ENCODE results near the gene CHID1. TPM values are rescaled to one million over a fixed set of nuclear protein-coding genes. Genes with fewer than 3 reads are reported as not detected.

The CHID1 gene
- total and polyA plus RNA-seq, 9 of the 15 experiments (the other 6 are each of a cell fraction or from before 2014, with no cell fraction given) = 15.1 to 108 (median 39.8) TPM

GRCh38 chr11:856397-856796 lies 54.2 kb downstream of the CHID1 start:
- H3K4me2 ChIP-seq (ENCODE audit: insufficient read depth, low read length) = no peak overlapping the region
- no peak overlapping the region for H2AFZ ChIP-seq (ENCODE audit: low read depth, low read length)
- 40% methylated on average over 7 of the region's 8 CpGs for WGBS (ENCODE audit: insufficient coverage, low coverage, missing lambda C conversion rate)
- no TSS peak for BruUV-seq (replicated peaks)
- no peak; the same call in 1 of the 3 replicates for ATAC-seq
- no peaks in the 10 kb centered on the region for H3K36me3 ChIP-seq (ENCODE audit: control insufficient read depth, insufficient read depth, low read length)
- H3K9me3 ChIP-seq (replicated peaks; ENCODE audit: control insufficient read depth, insufficient read depth, low read depth, low read length) = no peaks in the 10 kb centered on the region
- H3K9ac ChIP-seq (ENCODE audit: insufficient read depth in 1 of 2, low read depth in 2 of 2, low read length in 2 of 2) = no peak overlapping the region; a peak in 1 of 4 replicates
- peaks cover 8% of the 10 kb centered on the region for H4K20me1 ChIP-seq (replicated peaks; ENCODE audit: control insufficient read depth, insufficient read depth, low read length)
- no peak overlapping the region for H3K4me3 ChIP-seq
- ChIA-PET CTCF (ENCODE audit: low intra/inter-chr PET ratio) (no interaction called here), POLR2A (interaction anchor here (0.6 to 2.0 kb wide), 6 partner anchors 12 to 709 kb away, joined by 3 to 9 read pairs (median 3); partner anchors contain the start of genes POLR2L and TSPAN4)
- FAIRE-seq = no peak
- no peak overlapping the region for H3K27ac ChIP-seq (ENCODE audit: extremely low read depth, low read depth, low read length)
- in situ Hi-C loops (cut with MboI) = no loop called here
- no peaks in the 10 kb centered on the region for H3K27me3 ChIP-seq (ENCODE audit: control insufficient read depth in 2 of 2, insufficient read depth in 2 of 2, low read length in 2 of 2)
- H3K4me1 ChIP-seq (replicated peaks in 1 of 2; ENCODE audit: control insufficient read depth in 2 of 2, insufficient read depth in 2 of 2, low read length in 2 of 2) = peaks cover 6 to 88% of the 10 kb centered on the region in 2 experiments; a peak in 3 of 5 replicates
- intact Hi-C loops (cut with micrococcal nuclease) = no loop called here
- H3K79me2 ChIP-seq (ENCODE audit: control insufficient read depth, insufficient read depth, low read length) = no peaks in the 10 kb centered on the region
- TF ChIP-seq NRF1 (conservative IDR thresholded peaks at IDR 0.05 in 1 of 2, IDR thresholded peaks at IDR 0.05 in 1 of 2) (peak; percentile 13 to 23; a peak in 1 of 4 replicates), ZBTB1 (CRISPR knock-in tag; IDR thresholded peaks at IDR 0.05; ENCODE audit: borderline replicate concordance, low read depth) (no peak)
- H3K9me1 ChIP-seq (ENCODE audit: control insufficient read depth, insufficient read depth, low read length) = no peaks in the 10 kb centered on the region
- DNase-seq (ENCODE audit: extremely low read depth in 1 of 4, low spot score in 3 of 4) = peak in 1 of 4 experiments; percentile 31

- Histone ChIP-seq H3K4me3 (no peak overlapping the region), H3K4me1 (replicated peaks in 1 of 2; ENCODE audit: control insufficient read depth in 2 of 2, insufficient read depth in 2 of 2, low read length in 2 of 2) (peaks cover 6 to 88% of the 10 kb centered on the region in 2 experiments; a peak in 3 of 5 replicates), H3K9me3 (replicated peaks; ENCODE audit: control insufficient read depth, insufficient read depth, low read depth, low read length) (no peaks in the 10 kb centered on the region), H3K36me3 (ENCODE audit: control insufficient read depth, insufficient read depth, low read length) (no peaks in the 10 kb centered on the region), H2AFZ (ENCODE audit: low read depth, low read length) (no peak overlapping the region), H3K27ac (ENCODE audit: extremely low read depth, low read depth, low read length) (no peak overlapping the region), H4K20me1 (replicated peaks; ENCODE audit: control insufficient read depth, insufficient read depth, low read length) (peaks cover 8% of the 10 kb centered on the region), H3K9me1 (ENCODE audit: control insufficient read depth, insufficient read depth, low read length) (no peaks in the 10 kb centered on the region), H3K79me2 (ENCODE audit: control insufficient read depth, insufficient read depth, low read length) (no peaks in the 10 kb centered on the region), H3K4me2 (ENCODE audit: insufficient read depth, low read length) (no peak overlapping the region), H3K27me3 (ENCODE audit: control insufficient read depth in 2 of 2, insufficient read depth in 2 of 2, low read length in 2 of 2) (no peaks in the 10 kb centered on the region), H3K9ac (ENCODE audit: insufficient read depth in 1 of 2, low read depth in 2 of 2, low read length in 2 of 2) (no peak overlapping the region)
- ChIA-PET POLR2A (interaction anchor here (0.6 to 2.0 kb wide), 4 partner anchors 11 to 195 kb away, joined by 3 to 9 read pairs (median 4); partner anchors contain the start of genes POLR2L and TSPAN4), CTCF (ENCODE audit: low intra/inter-chr PET ratio) (no interaction called here)
- DNase-seq (ENCODE audit: extremely low read depth in 1 of 4, low spot score in 3 of 4) = no peak
- no peak for FAIRE-seq
- no peak for ATAC-seq
- intact Hi-C loops (cut with micrococcal nuclease) = no loop called here
- in situ Hi-C loops (cut with MboI) = no loop called here
- 62% methylated on average over 7 of the region's 12 CpGs for WGBS (ENCODE audit: insufficient coverage, low coverage, missing lambda C conversion rate)
- BruUV-seq (replicated peaks) = no TSS peak
- TF ChIP-seq ZBTB5 (IDR thresholded peaks at IDR 0.05) (no peak), POLR2G (IDR thresholded peaks at IDR 0.05; ENCODE audit: low read depth, low read length) (0 out of 2 replicates have a peak, but pooled peaks have one; percentile 38)
Measured at GRCh38 chr11:855796-856195, 54.8 kb downstream of the CHID1 start.
